Left colon (tissue), 2 donors: ENCODE data around the gene TXLNA. TPM values are rescaled to one million over a fixed set of nuclear protein-coding genes. Genes with fewer than 3 reads are reported as not detected.

ENCODE experiments used
- ATAC-seq: fragments of 200-7000 bp; cut with Tn5 transposase; one replicate; pipeline ENCODE4 v1.9.1; 2020; ENCODE audit warnings: mild to moderate bottlenecking, moderate library complexity
- DNase-seq, 2 donors: peaks; one replicate each; pipeline ENCODE4 v3.0.0-alpha.2; 2020
- intact Hi-C, 2 donors: fragments of 100-400 bp; cut with DNase I in 1 of 2; cut with micrococcal nuclease in 1 of 2; formaldehyde crosslinking; loops; one replicate each; pipeline versions ENCODE4 v1.11.2 to v1.14.0; 2022; cut with DNase I, micrococcal nuclease
- total RNA-seq, 2 donors: library from RNA; stranded (reverse); fragmentation: NEBNext Ultra II Directional; extraction: Animal tissue kit (Norgen Biotek cat#: 25700); gene quantifications; one replicate each; pipeline ENCODE4 v1.2.1, GENCODE V29; 2021
- donor health status: DM: no; HTN: no; CAD: no.
- donor health status: DM: yes; HTN: yes; CAD: no.

The TXLNA gene
- total RNA-seq, 2 donors from 2014 or later, result 34.5 to 37.6 TPM

- peak; percentile 17 for ATAC-seq
- intact Hi-C loops, result no loop called here
- peak; percentile 77 to 82 for DNase-seq
These were observed 21.8 kb downstream of the TXLNA start for GRCh38 chr1:32201011-32201855.

GRCh38 chr1:32204943-32205361, 25.5 kb downstream of the TXLNA start:
- peak; percentile 24 for ATAC-seq
- peak in 1 of 2 donors; percentile 39 for DNase-seq
- intact Hi-C loops, result no loop called here

- peak; percentile 78 for ATAC-seq
- intact Hi-C loops, result no loop called here
- peak; percentile 87 to 91 for DNase-seq
These were observed 26.2 kb downstream of the TXLNA start, which contains the start of gene IQCC for GRCh38 chr1:32205401-32206370. TSS of gene IQCC (plus strand) at chr1:32205671. CDS start at chr1:32205682, 11 bp downstream.

- ATAC-seq (peak; percentile 18), DNase-seq (no peak)
- intact Hi-C loops, result no loop called here
These were observed 29.0 kb downstream of the TXLNA start for GRCh38 chr1:32208469-32208868.

- peak; percentile 85 to 92 for DNase-seq
- peak; percentile 78 for ATAC-seq
- intact Hi-C loops, result no loop called here
These were observed 29.4 kb downstream of the TXLNA start, which contains the start of gene DCDC2B for GRCh38 chr1:32208891-32209328. TSS of gene DCDC2B (plus strand) at chr1:32209089. CDS start at chr1:32209094, 5 bp downstream.

- intact Hi-C loops, result no loop called here
- ATAC-seq (peak; percentile 83), DNase-seq (peak; percentile 80 to 85)
These were observed 36.4 kb downstream of the TXLNA start for GRCh38 chr1:32215629-32216480.

GRCh38 chr1:32216566-32216965, 37.1 kb downstream of the TXLNA start:
- DNase-seq, result no peak
- no peak for ATAC-seq
- intact Hi-C loops, result no loop called here

GRCh38 chr1:32219022-32219421, 39.5 kb downstream of the TXLNA start:
- intact Hi-C loops, result no loop called here
- ATAC-seq (no peak), DNase-seq (no peak)

- no peak for DNase-seq
- no peak for ATAC-seq
- intact Hi-C loops, result no loop called here
These were observed 41.5 kb downstream of the TXLNA start for GRCh38 chr1:32220746-32221580.

GRCh38 chr1:32221581-32221979, 42.1 kb downstream of the TXLNA start:
- ATAC-seq (no peak), DNase-seq (no peak)
- intact Hi-C loops, result no loop called here

GRCh38 chr1:32221980-32222755, 42.7 kb downstream of the TXLNA start, which contains the start of the genes EIF3I and TMEM234:
TSS of gene EIF3I (plus strand) at chr1:32222407. CDS start at chr1:32222442, 35 bp downstream.
TSS of gene TMEM234 (minus strand) at chr1:32222353. CDS start at chr1:32222322, 31 bp downstream.
- peak; percentile 97 for ATAC-seq
- peak; percentile 94 to 96 for DNase-seq
- intact Hi-C loops, result no loop called here

GRCh38 chr1:32223683-32224082, 44.2 kb downstream of the TXLNA start:
- intact Hi-C loops, result no loop called here
- no peak for ATAC-seq
- DNase-seq, result no peak

- intact Hi-C loops, result no loop called here
These were observed 44.8 kb downstream of the TXLNA start for GRCh38 chr1:32224285-32224684.

GRCh38 chr1:32228771-32229170, 49.3 kb downstream of the TXLNA start:
- intact Hi-C loops, result no loop called here
- ATAC-seq, result no peak
- no peak for DNase-seq

More at GRCh38 chr1:32224285-32224684, 44.8 kb downstream of the TXLNA start:
- no peak for ATAC-seq
- DNase-seq, result no peak

- ATAC-seq, result no peak
- intact Hi-C loops, result no loop called here
- DNase-seq, result no peak
These were observed 52.5 kb downstream of the TXLNA start for GRCh38 chr1:32231843-32232432.
